Stomach (tissue), 4 donors: ENCODE results near the gene PCDH18.

Experiments
- EP300 ChIP-seq: sonication (generic); formaldehyde crosslinking; IDR thresholded peaks from one replicate; pipeline ENCODE4 v1.6.1; 2017; ENCODE audit warnings: antibody characterized with exemption
- POLR2A ChIP-seq, 4 donors: fragments of 450-650 bp; IDR thresholded peaks; one replicate each; pipeline ENCODE4 v1.6.1; 2016; ENCODE audit warnings: antibody characterized with exemption in 4 of 4, control low read depth in 2 of 4, mild to moderate bottlenecking in 1 of 4, moderate library complexity in 1 of 4
- POLR2AphosphoS5 ChIP-seq, 3 donors: sonication (generic); formaldehyde crosslinking; IDR thresholded peaks; one replicate each; pipeline ENCODE4 v1.6.1; 2016; ENCODE audit warnings: antibody characterized with exemption in 3 of 3
- TF ChIP-seq, protein P1 (sequence below), 7 experiments: fragments of 450-650 bp in 4 of 7; fragments of 200-600 bp in 3 of 7; sonication (generic) in 3 of 7; IDR thresholded peaks; one replicate each; pipeline ENCODE4 v1.5.1; 2016 to 2019; ENCODE audit warnings: antibody characterized with exemption in 7 of 7, control low read depth in 2 of 7, mild to moderate bottlenecking in 1 of 7

DNA sequence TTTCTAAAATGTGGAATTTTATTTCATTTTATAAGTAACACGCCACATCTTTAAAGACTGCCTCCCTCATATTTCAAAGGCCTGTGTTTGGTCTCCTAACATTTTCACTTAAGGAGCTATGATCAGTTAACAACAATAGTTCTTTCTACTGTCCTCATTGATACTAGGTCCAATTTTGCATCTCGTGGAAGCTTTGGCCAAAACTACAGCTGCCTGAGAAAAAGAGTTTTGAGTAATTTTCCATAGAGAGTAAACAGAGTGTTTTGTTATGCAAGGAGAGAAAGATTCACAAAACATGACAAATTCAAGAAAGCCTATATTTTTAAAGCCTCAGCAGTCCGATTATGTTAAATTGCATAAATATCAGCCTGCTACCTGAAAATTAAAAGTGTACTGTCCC lies 11.4 kb upstream of the PCDH18 start:
- TF ChIP-seq, protein P1, sequence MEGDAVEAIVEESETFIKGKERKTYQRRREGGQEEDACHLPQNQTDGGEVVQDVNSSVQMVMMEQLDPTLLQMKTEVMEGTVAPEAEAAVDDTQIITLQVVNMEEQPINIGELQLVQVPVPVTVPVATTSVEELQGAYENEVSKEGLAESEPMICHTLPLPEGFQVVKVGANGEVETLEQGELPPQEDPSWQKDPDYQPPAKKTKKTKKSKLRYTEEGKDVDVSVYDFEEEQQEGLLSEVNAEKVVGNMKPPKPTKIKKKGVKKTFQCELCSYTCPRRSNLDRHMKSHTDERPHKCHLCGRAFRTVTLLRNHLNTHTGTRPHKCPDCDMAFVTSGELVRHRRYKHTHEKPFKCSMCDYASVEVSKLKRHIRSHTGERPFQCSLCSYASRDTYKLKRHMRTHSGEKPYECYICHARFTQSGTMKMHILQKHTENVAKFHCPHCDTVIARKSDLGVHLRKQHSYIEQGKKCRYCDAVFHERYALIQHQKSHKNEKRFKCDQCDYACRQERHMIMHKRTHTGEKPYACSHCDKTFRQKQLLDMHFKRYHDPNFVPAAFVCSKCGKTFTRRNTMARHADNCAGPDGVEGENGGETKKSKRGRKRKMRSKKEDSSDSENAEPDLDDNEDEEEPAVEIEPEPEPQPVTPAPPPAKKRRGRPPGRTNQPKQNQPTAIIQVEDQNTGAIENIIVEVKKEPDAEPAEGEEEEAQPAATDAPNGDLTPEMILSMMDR (IDR thresholded peaks at IDR 0.05), result no peak
- no peak for TF ChIP-seq POLR2A (IDR thresholded peaks at IDR 0.05)
- no peak for TF ChIP-seq POLR2AphosphoS5 (IDR thresholded peaks at IDR 0.05)
- no peak for TF ChIP-seq EP300
